Measurements from ENCODE around the gene GRIFIN.

Gene GRIFIN

DNA sequence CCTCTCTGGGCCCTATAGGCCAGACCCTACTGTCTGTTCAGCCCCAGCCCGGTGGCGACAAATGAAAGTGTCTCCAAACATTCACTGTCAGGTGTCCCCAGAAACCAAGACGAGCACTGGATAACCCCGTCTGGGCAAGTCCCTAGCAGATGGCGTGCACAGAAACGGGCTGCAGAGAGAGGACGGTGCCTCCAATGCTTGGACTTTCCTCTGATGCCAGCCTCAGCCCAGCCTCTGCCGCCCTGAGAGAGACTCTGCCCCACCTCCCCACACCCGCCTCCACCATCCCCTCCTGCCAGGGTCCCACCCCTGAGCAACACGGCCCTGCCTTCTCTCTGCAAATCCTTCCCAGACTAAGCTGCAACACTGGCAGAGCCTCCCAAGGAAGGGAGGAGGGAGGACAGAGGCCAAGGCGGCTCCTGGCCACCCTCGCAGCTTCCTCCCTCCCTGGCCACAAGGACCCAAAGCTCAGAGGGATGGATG is 36.0 kb upstream of the GRIFIN start:
- no peak for FAIRE-seq

DNA sequence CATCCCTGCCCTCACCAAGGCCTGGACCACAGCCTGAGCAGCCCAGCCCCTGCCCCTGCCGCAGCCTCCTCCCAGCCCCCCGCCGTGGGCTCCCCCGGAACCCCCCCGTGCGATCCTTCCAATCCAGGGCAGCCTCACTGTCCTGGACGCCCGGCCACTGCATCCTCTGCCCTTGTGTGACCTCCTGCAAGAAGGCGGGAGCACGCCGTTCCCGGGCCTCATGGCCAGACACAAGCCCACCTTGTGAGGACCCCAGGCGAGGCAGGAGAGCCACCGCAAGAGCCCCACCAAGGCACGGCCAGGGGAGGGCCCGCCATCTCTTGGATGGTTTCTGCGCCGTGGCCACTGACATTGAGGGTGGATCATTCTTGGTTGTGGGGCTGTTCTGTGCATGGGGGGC is 35.6 kb upstream of the GRIFIN start:
- FAIRE-seq, result no peak

DNA sequence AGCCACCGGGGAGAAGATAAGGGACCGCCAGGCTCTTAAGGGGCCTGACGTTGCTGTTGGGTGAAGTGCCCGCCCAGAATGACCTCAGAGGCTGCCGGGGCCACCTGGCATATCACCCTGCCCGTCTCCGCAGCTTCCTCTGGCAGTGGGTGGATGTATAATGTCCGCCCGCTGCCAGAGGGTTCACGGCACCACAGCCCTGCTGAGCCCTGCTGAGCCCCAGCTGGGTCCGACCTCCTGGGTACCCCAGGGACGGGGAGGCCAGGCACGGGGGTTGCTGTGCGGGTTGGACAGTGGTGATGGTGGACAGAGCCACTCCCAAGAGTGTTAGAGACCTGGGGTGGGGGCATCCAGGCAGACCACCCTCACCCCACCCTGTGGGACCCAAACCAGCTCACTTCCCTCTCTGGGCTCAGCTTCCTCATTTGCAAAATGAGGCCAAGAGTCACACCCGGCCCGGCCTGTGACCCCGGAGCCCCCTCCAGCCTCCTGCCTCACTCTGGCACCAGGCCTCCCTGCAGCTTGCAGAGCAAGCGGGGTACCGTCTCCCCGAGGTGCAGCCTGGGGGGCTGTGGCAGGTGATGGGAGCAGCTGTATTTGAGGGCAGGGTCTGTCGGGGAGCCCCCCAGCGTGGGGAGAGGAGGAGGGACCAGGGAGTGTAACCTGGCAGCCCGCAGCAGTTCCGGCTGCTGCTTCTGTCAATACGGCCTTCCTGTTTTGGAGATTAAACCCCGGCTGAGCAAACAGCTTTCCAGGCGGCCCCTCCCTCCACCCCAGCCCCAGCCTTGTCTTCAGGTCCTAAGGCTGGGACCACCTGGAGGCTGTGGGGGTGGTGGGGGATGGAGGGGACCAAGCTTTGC is 34.9 kb upstream of the GRIFIN start:
- FAIRE-seq, result no peak

DNA sequence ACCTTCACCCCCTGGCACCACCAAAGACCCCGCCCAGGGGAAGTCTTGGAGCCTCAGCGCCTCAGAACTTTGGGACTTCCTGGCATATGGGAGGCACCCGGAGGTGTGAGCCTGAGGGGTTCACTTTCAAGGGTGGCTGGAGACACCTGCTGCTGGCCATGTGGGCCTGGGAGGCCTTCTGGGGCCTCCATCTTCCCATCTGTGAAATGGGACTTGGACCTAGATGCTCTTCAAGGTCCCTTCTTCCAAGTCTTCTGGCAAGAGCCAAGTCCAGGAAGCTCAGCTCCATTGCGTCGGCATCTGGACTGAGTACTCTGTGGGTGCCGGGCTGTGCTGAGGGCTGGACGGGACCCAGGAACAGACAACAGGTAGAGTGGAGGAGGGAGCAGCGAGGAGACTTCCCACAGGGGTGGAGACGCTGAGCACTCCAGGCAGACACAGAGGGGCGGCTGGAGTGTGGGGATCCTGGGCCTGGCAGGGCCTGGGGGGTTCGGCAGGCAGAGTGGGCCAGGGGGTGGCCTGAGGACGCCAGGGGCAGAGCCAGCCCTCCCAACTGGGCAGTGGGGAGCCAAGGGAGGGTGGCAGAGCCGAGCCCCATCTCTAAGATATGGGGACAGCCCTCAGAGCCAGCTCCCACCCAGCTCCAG is 34.1 kb upstream of the GRIFIN start:
- no peak for FAIRE-seq

DNA sequence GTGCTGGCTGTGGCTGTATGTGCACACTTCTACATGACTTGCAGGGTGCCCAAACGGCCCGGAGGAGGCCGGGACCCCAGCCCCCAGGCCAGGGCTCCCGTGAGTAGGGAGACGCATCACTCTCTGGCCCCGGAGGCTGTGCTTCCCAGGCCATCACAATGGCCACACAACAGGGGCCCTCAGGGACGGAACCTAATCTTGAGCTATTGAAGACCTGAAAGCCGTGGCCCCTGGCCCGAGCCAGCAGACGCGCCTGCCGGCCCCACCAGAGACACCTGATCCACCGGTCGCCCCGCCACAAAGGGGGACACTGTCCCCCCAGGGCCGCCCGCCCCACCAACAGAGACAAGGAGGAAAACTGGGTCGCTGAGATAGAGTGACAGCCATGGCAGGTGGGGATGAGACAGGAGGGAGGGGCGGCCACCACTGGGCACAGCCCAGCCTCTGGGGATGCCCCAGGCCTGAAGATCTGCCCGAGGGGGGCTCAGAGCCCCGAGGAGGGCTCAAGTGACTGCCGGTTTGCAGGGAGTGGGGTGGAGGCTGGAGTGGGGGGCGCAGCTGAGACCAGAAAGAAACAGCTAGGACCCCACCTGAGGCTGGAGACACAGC is 33.2 kb upstream of the GRIFIN start:
- FAIRE-seq, result no peak

DNA sequence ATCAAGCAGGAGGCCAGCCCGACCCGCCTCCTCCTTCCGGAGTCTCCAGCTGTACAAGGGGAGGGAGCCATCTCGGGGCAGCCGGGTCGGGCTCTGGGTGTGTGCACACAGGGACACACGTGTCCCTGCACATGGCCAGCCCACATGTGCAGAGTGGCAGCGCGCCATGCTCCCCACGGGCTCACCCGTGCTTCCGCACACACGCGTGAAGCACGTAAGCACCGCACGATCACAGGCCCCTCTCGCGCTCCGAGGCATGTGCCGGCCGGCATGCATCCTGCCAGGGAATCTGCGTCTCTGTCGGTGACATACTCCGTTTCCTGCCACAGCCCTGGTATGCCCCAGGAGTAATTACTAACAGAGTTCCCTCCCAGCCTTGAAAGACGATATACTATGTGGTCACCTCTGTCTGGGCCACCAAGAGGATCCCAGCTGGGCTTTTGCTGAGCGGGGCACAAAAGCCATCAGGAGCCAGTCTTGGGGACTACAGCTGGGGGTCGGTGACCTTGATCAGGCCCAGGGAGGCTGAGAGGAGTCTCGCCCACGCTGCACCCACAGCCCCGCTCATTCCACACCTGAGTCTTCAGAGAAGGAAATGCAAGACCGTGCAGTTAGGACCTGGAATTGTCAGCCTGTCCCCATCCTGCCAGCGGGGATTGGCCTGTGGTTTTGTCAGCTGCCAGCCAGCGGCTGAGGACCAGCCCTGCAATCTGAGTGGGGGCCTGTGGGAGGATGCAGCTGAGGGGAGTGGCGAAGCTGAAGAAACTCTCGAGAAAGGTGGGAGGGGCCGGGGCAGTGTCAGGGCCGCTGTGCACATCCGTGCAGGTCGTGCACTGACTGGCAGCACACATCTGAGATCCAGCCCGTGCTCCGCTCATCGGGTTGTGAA is 32.4 kb upstream of the GRIFIN start:
- FAIRE-seq, result no peak

DNA sequence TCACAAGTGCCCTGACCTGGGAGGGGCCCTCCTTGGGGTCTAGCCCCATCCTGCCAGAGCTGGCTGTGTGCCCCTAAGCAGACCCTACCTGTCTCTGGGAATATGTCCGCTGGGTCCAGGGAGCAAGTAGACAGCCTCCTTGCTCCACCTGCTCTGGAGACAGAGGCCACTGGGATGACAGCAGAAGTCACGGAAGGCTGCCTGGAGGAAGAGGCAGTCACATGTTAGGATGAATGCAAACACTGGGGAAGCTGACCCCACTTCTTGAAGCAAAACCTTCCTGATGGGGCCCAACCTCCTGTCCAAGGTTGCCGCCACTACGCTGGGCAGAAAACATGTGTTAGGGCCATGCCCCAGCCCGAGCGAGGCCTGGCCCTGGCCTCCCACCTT is 31.7 kb upstream of the GRIFIN start:
- FAIRE-seq, result no peak

DNA sequence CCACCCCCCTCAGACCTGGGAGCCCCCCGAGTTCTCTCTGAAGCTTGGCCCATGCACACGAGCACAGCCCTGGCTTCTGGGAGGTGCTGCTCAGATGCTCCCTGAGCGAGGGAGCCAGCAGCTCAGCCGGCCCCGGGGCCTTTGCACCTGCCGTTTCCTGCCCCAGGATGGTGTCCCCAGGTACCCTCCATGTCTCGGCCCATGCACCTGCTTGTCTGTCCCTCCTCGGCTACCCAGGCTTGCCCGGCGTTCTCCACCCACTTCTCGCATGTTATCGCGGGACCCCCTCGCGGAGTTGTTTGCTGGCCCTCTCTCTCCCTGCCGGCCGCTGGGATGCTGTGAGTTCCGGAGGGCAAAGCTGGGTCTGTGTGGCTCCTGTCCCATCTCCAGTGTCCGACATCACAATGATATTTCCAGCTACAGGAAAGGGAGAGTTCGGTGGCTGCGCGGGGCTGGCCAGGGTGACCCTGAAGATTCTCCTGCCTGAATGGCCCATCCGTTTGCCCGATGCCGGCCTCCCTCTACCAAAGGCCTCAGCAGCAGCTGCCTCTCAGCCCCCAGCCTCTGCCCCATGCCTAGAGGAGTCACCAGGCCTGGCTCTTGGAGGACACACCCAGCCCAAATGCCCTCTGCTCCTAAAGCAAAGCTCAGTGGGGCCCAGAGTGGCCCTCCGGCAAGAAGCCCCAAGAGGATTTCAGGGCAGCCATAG is 31.2 kb upstream of the GRIFIN start:
- no peak for FAIRE-seq

DNA sequence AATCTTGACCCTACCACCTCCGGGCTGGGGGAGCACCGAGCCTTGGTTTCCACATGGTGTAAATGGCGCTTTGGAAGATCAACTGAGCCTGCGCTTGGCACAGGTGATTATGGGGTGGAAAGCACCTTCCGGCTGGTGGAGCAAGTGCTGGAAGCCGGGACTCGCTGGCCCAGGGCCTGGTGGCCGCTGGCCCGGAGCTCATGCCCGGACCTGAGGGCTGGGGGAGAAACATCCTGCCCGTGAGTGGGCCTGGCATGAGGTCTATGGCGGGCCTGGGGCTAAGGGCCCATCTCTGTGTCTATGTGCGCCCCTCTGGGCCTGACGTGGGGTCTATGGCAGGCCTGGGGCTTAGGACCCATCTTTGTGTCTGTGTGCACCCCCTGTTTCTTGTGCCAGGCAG is 29.2 kb upstream of the GRIFIN start:
- FAIRE-seq, result no peak

DNA sequence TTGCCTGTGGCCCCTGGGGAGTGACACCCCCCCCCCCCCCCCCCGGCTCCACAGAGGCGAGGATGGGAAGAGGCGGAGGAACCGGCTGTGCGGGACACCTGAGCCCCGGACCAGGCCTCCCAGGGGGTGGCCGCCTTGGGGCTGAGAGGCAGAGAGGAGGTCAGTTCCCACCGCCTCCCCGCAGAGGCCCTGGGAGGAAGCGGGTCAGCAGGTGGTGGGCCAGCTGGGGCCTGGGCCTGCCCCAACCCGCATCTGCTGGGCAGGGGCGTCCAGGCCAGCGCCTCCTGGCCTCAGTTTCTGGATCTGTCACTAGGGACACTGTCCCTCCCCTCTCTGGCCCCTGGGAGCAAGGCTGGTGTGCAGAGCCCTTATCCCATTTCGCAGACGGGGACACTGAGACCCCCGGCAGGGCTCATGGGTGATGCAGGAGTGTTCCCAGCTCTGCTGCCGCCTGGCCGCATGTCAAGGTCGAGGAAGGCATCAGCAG is 28.7 kb upstream of the GRIFIN start:
- no peak for FAIRE-seq

DNA sequence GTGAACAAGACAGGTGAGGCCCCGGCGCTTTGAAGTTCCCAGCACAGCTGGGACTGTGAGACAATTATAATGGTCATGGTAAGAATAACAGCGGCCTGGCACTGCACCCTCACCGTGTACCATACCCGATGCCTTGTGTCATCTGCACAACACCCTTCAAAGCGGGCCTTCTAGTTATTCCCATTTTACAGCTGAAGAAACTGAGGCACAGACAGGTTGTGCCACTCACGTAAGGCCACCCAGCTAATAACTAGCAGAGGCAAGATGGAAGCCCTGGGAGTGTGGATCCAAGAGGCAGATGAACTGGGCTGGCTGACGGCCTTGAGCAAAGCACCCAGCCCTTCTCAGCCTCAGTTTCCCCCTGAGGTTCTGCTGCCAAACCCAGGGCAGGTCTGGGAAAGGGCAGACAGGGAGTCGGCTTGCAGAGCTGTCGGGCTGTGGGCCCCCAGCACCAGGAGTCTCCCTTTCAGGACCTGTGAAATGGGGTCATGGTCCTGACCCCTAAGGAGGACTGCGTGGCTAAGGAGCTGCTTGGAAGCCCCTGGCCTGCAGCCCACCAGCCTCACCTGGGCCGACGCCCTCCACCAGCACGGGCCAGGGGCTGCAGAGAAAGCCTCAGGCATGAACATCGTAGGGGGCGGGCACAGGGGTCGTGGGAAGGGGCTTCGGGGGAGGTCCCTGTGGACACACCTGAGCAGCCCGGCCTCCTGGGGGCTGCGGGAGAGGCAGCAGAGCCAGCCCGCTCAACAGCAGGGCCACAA is 28.1 kb upstream of the GRIFIN start:
- no peak for FAIRE-seq

DNA sequence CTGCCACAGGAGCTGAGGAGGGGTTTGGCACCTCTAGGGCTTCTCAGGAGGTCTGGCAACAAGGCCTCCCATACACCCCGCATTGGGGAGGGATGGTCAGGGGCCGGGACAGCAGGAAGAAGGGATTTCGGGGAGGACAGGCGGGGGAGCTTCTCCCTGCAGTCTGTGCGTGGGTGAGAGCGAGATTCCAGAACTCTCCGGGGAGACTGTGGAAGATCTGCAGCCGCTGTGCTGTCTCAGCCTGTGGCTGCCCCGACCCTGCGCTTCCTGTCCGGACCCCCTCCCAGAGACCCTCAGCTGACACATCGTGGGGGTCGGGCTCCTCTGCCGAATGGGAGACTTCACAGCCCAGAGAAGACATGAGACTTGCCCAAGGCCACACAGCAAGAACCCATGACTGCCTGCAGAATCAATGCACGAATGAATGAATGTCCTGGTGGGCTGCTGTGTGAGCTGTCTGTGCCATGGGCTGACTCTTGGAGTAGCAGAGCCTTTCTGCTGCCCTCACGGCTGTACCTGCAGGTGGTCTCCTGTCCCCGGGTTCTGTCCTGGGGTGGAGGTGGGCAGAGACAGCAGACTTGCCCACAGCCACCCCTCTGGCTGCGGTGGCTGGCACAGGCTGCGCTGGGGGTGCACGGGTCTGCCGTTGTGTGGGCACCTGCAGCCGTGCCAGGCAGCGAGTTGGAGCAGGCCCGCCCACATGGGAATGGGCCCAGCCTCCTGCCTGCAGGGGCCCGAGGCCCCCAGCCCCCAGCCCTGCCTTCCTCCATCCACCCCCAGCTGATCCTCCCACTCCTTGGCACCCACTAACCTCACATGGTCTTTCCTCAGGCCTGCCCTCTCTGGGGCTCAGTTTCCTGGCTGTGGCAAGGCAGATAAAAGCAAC is 27.1 kb upstream of the GRIFIN start:
- no peak for FAIRE-seq

DNA sequence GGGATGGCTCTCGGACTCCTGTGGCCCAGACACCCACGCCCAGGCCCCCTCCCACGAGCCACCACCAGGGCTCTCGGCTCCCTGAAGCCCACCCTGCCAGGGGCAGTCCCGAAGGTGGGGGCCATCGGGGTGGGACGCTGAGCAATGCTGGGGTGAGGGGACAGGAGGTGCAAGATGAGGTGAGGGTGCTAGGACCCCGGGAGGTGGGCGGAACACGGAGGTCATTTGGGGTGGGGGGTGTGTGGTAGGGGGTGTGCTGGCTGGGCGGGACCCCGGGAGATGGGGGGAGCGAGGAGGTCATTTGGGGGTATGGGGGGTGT is 26.4 kb upstream of the GRIFIN start:
- FAIRE-seq, result no peak

DNA sequence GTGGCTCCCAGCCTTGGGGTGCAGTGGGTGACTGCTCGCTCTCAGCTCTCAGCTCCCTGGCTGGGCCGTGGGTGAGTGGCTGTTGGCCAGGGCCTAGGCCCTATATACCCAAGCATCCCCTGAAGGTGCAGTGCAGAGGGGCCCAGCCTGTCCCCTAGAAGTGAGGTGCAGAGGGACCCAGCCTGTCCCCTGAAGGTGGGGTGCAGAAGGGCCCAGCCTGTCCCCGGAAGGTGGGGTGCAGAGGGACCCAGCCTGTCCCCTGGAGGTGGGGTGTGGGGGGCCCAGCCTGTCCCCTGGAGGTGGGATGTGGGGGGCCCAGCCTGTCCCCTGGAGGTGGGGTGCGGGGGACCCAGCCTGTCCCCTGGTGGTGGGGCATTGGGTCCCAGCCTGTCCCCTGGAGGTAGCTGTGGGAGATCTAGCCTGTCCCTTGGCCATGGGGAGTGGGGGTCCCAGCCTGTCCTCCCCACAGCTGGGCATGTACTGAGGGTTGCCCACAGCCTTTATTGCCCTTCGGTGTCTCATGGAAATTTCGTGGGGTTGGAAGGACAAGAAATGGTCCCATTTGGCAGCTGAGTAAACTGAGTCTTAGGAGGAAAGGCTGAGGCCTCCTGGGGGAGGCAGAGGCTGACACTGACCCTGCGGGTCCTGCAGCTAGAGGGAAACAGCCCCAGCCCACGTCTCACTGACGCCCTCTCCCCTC is 25.9 kb upstream of the GRIFIN start:
- FAIRE-seq, result no peak

DNA sequence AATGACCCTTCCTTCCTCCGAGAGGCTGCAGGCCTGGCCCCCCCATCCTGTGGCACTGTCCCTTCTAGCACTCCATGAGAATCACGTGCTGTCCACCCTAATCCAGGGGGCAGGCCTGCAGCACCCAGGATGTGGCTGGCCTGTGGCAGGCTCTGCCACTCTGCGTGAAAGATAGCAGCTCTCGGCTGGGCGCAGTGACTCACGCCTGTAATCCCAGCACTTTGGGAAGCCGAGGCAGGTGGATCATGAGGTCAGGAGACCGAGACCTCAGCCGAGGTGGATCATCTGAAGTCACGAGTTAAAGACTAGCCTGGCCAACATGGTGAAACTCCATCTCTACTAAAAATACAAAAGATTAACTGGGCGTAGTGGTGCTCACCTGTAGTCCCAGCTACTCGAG is 24.5 kb upstream of the GRIFIN start:
- FAIRE-seq, result no peak

DNA sequence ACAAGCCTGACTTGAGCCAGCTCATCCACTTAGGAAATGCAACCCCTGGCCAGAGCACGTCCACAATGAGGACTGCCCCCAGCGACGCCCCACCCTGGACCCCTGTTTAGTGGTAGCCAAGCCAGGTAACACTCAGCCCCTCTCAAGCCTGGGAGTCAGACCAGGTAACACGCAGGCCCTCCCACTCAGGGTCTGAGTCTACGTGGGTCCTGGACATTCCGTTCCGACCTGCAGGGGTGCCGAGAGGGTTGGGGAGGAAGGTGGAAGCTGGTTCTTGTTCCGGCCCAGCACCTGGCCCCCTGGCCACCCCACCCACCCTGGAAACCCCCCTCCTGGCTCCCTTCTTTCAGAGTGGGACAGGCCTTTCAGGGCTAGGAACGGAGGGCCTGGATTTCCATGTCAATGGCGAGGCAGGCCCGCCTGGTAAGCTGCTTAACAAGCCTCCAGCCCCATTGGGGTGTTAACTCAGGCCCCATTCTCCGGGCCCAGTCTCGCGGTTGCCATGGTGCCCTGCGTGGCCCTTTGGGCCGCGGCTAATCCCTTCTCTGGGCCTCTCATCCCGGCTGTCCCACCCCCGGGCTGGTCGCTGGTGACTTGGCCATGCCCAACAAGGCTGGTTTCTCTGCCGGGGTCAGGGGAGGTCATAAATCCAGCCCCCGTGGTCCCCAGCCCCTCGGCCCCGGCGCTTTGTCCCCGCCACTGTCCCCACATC is 23.7 kb upstream of the GRIFIN start:
- FAIRE-seq, result no peak

DNA sequence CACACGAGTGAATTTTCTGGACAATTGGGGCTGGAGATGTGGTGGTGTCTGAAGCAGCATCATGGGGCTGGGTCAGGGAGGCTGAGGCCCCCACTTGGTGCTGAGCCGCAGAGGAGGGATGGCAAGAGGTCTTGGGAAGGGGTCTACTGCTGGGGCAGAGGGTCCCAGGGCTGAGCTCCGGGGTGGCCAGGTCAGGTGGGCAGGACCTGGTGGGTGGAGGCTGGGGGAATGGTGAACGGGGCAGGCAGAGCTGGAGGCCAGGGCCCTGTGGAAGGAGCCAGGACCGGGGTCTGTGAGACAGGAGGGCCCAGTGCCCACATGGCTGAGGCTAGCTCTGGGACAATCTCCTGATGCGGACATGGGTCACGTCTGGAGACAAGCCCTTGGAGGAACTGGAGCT is 23.0 kb upstream of the GRIFIN start:
- FAIRE-seq, result no peak

DNA sequence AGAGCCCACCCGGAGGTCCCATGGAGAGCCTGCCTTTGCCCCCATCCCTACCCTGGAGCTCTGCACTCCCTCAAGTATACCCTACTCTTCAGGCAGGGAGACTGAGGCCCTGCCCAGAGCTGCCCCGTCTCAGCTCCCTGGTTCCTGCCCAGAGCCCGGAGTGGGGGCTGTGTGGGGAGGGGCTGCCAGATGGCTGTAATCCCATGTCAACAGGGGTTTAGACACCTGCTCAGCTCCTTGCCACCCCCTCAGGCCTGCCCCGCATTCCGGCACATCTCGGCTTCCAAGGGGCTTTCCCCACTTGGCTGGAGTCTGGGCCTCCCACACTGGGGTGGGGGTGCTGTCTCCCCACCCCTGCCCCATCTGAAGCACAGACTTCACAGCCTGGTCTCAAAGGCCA is 22.5 kb upstream of the GRIFIN start:
- no peak for FAIRE-seq
